K562 (cell line): ENCODE measurements around the gene SOBP. TPM values are rescaled to one million over a fixed set of nuclear protein-coding genes. Genes with fewer than 3 reads are reported as not detected.
A peak's percentile ranks its signal among the peaks of the same experiment; 100 is the strongest.

Experiments
- ADNP ChIP-seq: fragments of 200-800 bp; sonication (Bioruptor generic); IDR thresholded peaks from 2 replicates; pipeline ENCODE4 v1.6.1; 2016; ENCODE audit warnings: missing genetic modification characterization, missing compliant biosample characterization
- FOXJ2 ChIP-seq: fragments of 200-800 bp; sonication (Bioruptor generic); IDR thresholded peaks from 2 replicates; pipeline ENCODE4 v1.6.1; 2016; ENCODE audit warnings: missing genetic modification characterization, missing compliant biosample characterization
- HBP1 ChIP-seq: fragments of 450-650 bp; formaldehyde crosslinking; IDR thresholded peaks from 2 replicates; pipeline ENCODE4 v1.4.0; 2022; ENCODE audit warnings: missing genetic modification characterization
- MAFG ChIP-seq: fragments of 450-650 bp; conservative IDR thresholded peaks from 2 replicates; pipeline ENCODE4 v1.6.1; 2016; ENCODE audit warnings: missing genetic modification characterization, missing compliant biosample characterization
- RAD21 ChIP-seq, 2 experiments: fragments of 250-450 bp in 1 of 2; fragments of 450-650 bp in 1 of 2; sonication (Bioruptor Pico) in 1 of 2; formaldehyde crosslinking in 1 of 2; IDR thresholded peaks in 1 of 2; conservative IDR thresholded peaks in 1 of 2; 2 replicates each; pipeline versions ENCODE4 v1.4.0 to v1.8.0; 2020 to 2022; ENCODE audit warnings: mild to moderate bottlenecking in 2 of 2, moderate library complexity in 1 of 2
- RBM14 ChIP-seq: fragments of 200-400 bp; formaldehyde crosslinking; IDR thresholded peaks from 2 replicates; pipeline ENCODE4 v1.6.1; 2018; ENCODE audit warnings: low read depth, mild to moderate bottlenecking, low read length, moderate library complexity, borderline replicate concordance; ENCODE audit not compliant: insufficient read depth
- SMC3 ChIP-seq: conservative IDR thresholded peaks from 2 replicates; pipeline ENCODE4 v1.6.1; 2011; ENCODE audit warnings: low read depth, low read length, improper control_type of control experiment; ENCODE audit not compliant: insufficient read depth
- TEAD4 ChIP-seq, 2 experiments: sonication (generic) in 1 of 2; formaldehyde crosslinking in 1 of 2; IDR thresholded peaks; 2 replicates each; pipeline versions ENCODE4 v1.6.1 to v1.8.0; 2012 to 2022; ENCODE audit warnings: borderline replicate concordance in 1 of 2, inconsistent platforms in 1 of 2, low read length in 1 of 2, mild to moderate bottlenecking in 1 of 2, missing genetic modification reagents in 1 of 2
- TGIF2 ChIP-seq: sonication (generic); formaldehyde crosslinking; IDR thresholded peaks from 2 replicates; pipeline ENCODE4 v1.8.1; 2022; ENCODE audit warnings: mild to moderate bottlenecking, missing genetic modification reagents, moderate library complexity
- ZNF217 ChIP-seq: sonication (generic); formaldehyde crosslinking; IDR thresholded peaks from 2 replicates; pipeline ENCODE4 v1.8.0; 2022; ENCODE audit warnings: mild to moderate bottlenecking, missing genetic modification reagents
- ZNF354B ChIP-seq: fragments of 250-450 bp; sonication (Bioruptor Pico); IDR thresholded peaks from 2 replicates; pipeline ENCODE4 v1.4.0; 2020
- ZNF407 ChIP-seq: fragments of 450-650 bp; IDR thresholded peaks from 2 replicates; pipeline ENCODE4 v1.6.1; 2016; ENCODE audit warnings: low read depth
- ZNF431 ChIP-seq: sonication (generic); formaldehyde crosslinking; IDR thresholded peaks from 2 replicates; pipeline ENCODE4 v1.8.0; 2022; ENCODE audit warnings: mild to moderate bottlenecking, missing genetic modification reagents
- polyA plus RNA-seq, 8 experiments: library from polyadenylated mRNA; depleted of rRNA in 4 of 8; stranded (reverse) in 5 of 8; unstranded in 3 of 8; fragments of >200 nt; fragmentation: Nextera tagmentation in 2 of 8; fragmentation: Illumina TruSeq in 1 of 8; extraction: Ambion mirVana in 2 of 8; extraction: Trizol in 1 of 8; gene quantifications; 2 replicates each; pipeline versions ENCODE4 v1.2.1 to v1.2.3, GENCODE V29; 2011 to 2014; ENCODE audit warnings: inconsistent platforms in 1 of 8, missing spikeins in 1 of 8
- total RNA-seq, 7 experiments: library from RNA; depleted of rRNA in 6 of 7; stranded (reverse); fragments of >200 nt in 6 of 7; fragmentation: Illumina TruSeq in 2 of 7; extraction: Trizol in 2 of 7; gene quantifications; 2 replicates each; pipeline versions ENCODE4 v1.2.1 to v1.2.3, GENCODE V29; 2011 to 2021; ENCODE audit warnings: low replicate concordance in 1 of 7
- TF ChIP-seq, protein P1 (sequence below): sonication (generic); formaldehyde crosslinking; IDR thresholded peaks from 2 replicates; pipeline ENCODE4 v1.9.0; 2022; ENCODE audit warnings: mild to moderate bottlenecking, missing genetic modification reagents

Gene SOBP
- total and polyA plus RNA-seq, 9 of the 15 experiments (the other 6 are each of a cell fraction or from before 2014, with no cell fraction given), result 0.16 TPM; not detected in 8

DNA sequence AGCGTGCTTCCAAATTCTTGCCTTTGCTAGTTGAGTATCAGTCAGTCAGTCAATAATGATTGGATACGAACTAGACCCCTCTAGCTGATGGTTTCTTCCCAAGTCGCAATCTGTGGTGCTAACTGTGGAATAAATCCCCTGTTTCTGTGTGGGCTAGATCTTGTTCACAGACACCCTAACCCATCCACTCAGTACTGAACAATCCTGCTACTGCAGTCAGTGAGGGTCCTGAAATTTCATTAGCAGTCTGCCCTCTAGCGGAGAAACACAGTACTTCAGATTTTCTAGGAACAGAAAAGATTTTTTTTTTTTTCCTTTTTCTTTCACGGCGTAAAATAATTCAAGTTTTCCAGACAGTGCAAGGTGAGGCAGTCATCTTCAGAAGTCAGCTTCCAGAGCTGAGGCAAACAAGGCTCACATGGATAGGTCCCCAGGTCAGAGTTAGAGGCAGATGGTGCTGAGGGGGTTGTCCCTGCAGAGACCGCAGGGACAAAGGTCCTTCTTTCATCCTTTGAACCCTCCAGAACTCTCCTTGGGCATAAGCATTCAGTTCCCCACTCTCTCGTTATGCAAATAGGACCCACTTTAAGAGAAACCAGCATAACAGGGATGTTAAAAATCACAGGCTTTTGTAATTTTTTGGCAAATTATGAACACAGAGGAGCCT is 214.6 kb downstream of the SOBP start (continued):
- TF ChIP-seq ZNF407 (no peak), ZNF217 (no peak), FOXJ2 (tag) (no peak), RBM14 (no peak), ZNF354B (CRISPR knock-in tag) (no peak), SMC3 (peak; percentile 56), TGIF2 (CRISPR knock-in tag) (no peak), ADNP (no peak), MAFG (tag) (no peak), HBP1 (CRISPR knock-in tag) (no peak), TEAD4 (IDR thresholded peaks at IDR 0.05; ENCODE audit: low read length) (no peak), TEAD4 (CRISPR knock-in tag; IDR thresholded peaks at IDR 0.05; ENCODE audit: borderline replicate concordance) (no peak), ZNF431 (CRISPR knock-in tag) (no peak), RAD21 (CRISPR knock-in tag; conservative IDR thresholded peaks at IDR 0.05 in 1 of 2, IDR thresholded peaks at IDR 0.05 in 1 of 2) (peak; percentile 41 to 65)
- TF ChIP-seq, protein P1, sequence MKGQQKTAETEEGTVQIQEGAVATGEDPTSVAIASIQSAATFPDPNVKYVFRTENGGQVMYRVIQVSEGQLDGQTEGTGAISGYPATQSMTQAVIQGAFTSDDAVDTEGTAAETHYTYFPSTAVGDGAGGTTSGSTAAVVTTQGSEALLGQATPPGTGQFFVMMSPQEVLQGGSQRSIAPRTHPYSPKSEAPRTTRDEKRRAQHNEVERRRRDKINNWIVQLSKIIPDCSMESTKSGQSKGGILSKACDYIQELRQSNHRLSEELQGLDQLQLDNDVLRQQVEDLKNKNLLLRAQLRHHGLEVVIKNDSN (CRISPR knock-in tag), result no peak
